Measurements from ENCODE around the gene EPC1.
"Not testable (repeated sequence)": the region's sequence is repeated elsewhere in the genome, so short reads cannot be mapped to it uniquely, and the experiment has no call there.

Gene EPC1

DNA sequence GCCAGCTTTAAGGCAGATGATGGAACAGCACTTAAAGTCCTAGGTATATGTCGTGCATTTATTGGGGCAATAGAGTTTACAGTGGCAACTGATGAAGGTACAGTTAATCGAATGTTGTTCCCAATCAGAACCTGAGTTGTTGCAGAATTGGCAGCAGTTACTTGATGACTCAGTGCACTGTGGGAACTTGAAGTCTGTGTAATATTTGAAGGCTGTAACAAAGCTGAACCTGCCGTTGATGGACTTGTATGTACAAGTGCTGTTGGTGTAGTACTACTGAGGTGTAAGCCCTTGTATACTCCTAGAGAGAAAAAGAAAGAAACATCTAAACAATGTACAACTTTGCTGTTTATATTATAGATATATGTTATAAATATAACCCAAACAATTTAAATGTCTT, 75.3 kb downstream of the EPC1 start:
- no peak for DNase-seq

- DNase-seq: no peak
Measured at GRCh38 chr10:32269343-32270100, 77.4 kb downstream of the EPC1 start.

- no peak for DNase-seq
Measured at GRCh38 chr10:32268788-32269187, 78.2 kb downstream of the EPC1 start.

GRCh38 chr10:32266979-32267378, 80.0 kb downstream of the EPC1 start:
- DNase-seq: no peak

GRCh38 chr10:32266566-32266965, 80.4 kb downstream of the EPC1 start:
- no peak for DNase-seq

DNA sequence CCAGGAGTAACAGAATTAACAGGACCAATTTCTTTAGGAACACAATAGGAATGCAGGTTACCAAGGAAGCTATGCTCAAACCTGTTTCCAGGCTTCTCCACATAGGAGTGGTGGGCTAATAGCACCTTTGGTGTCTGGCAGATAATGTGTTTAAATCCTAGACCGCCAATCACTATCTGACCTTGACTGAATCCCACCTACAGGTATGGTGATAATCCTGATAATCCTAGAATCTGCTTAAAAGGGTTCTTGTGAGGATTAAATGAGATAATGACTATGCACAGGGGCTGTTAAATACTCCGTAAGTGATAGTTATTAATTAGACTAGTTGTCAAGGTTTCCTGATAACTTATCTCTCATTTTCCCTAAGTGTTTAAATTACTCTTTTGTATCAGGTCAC, 81.2 kb downstream of the EPC1 start:
- no peak for DNase-seq

- DNase-seq: no peak
Measured at GRCh38 chr10:32263300-32263699, 83.7 kb downstream of the EPC1 start.

- no peak for DNase-seq
Measured at GRCh38 chr10:32259551-32259950, 87.4 kb downstream of the EPC1 start.

GRCh38 chr10:32256613-32257437, 90.1 kb downstream of the EPC1 start:
- peak; percentile 71 for DNase-seq

DNA sequence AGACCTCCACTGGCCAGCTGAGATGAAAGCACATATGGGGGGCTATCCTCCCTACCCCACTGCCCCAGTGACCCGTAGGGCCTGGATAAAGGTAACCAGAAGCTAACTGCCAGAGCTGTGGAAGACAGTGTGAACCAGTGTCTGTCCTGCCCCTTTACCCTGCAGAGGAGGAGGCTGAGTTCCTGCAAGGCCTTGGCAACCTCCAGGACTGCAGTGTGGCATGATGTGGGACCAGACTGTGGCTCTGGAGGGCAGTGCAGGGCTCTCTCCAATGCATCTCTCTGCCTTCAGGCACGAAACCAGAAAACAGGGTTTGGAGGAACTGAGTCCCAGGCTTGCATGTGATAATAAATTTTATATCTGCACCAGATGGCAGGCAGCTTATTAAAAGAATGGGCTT, 93.1 kb downstream of the EPC1 start:
- DNase-seq: no peak

GRCh38 chr10:32253276-32253675, 93.7 kb downstream of the EPC1 start:
- no peak for DNase-seq

DNA sequence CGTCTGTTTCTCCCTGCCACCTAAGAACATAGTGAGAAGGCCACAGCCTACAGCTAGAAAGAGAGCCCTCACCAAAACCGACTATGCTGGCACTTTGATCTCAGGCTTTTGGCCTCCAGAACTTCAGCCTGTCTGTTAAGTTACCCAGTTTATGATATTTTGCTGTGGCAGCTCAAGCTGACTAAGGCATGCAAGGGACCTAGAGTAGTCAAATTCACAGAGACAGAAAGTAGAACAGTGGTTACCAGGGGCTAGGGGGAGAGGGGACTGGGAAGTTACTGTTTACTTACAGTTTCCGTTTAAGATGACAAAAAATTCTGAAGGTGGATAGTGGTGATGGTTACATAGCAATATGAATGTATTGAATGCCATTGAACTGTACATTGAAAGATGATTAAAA, 96.5 kb downstream of the EPC1 start:
- not testable (repeated sequence) for DNase-seq

DNA sequence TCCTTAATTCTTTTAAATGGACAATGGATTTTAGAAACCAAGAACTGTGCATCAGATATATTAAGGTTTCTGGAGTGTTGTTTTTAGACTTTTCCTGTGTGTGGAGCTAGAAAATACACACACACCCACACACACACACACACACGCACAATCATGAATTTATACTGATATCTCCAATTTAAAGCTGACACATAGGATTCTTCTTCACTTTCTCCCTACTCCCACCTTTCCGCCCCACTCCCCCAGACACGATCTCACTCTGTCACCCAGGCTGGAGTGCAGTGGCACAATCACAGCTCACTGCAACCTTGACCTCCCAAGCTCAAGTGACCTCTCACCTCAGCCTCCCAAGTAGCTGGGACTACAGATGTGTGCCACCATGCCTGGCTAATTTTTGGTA, 100.3 kb downstream of the EPC1 start:
- DNase-seq: no peak

DNA sequence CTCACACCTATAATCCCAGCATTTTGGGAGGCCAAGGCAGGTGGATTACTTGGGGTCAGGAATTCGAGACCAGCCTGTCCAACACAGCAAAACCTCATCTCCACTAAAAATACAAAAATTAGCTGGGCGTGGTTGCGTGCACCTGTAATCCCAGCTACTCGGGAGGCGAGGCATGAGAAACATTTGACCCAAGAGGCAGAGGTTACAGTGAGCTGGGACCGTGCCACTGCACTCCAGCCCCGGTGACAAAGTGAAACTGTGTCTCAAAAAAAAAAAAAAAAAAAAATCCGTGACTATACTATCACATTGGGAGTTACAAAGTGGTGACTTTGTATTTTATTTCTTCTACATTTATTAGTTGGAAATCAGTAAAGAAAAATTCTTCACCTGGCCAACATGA, 101.2 kb downstream of the EPC1 start:
- no peak for DNase-seq

DNA sequence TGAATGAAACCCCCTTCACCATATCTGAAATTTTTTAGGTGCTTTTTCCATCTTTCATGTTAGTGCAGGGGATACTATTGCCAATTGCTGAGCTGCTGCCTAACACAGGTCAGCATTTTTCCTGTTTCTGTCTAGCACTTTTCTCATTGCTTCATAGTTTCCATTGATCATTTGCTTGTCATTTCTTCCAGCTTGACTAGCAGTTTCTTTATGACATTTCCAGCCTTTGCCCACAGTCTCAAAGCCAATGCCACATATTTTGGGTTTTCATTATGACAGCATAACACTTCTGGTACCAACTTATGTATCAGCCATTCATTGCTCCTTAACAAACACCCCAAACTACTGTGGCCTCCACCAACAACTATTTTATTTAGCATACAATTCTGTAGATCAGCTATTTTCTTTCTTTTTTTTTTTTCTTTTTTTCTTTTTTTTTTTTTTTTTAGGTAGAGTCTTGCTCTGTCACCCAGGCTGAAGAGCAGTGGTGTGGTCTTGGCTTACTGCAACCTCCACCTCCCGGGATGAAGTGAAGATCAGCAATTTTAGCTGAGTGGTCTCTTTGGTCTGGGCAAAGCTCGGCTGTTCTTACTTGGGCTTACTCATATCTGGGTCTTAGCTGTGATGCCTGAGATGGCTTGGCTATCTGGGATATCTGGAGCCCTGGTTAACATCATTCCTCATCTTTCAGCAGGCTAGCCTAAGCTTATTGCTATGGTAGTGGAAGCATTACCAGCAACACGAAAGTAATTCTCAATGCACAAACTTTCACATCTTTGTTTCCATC, 102.3 kb downstream of the EPC1 start:
- DNase-seq: peak; percentile 6

GRCh38 chr10:32244011-32244410, 102.9 kb downstream of the EPC1 start:
- DNase-seq: no peak

DNA sequence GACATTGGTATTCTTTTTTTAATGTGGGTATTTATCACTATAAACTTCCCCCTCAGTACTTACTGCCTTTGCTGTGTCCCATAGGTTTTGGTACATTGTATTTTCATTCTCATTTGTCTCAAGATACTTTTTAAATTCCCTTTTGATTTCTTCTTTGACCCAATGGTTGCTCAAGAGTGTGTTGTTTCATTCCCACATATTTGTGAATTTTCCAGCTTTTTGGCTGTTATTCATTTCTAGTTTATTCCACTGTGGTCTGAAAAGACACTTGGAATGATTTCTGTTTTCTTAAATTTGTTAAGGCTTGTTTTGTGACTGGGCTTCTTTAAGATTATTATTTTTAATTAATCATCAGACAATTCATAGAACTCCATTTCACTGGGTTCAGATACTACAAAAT, 105.0 kb downstream of the EPC1 start:
- no peak for DNase-seq

DNA sequence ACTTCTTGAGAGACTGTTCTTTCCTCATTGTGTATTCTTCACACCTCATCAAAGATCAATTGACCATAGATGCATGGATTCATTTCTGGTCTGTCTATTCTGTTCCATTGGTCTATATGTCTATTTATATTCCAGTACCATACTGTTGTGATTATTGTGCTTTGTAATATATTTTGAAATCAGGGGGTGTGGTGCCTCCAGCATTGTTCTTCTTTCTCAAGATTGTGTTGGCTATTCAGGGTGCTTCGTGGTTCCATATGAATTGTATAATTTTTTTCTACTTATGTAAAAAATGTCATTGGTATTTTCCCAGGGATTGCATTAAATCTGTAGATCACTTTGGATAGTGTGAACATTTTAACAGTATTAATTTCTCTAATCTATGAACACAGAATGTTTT, 106.5 kb downstream of the EPC1 start:
- DNase-seq: no peak

GRCh38 chr10:32239769-32240168, 107.2 kb downstream of the EPC1 start:
- peak; percentile 62 for DNase-seq

GRCh38 chr10:32237644-32238345, 109.2 kb downstream of the EPC1 start:
- no peak for DNase-seq

GRCh38 chr10:32234471-32234870, 112.5 kb downstream of the EPC1 start:
- no peak for DNase-seq

GRCh38 chr10:32233375-32233774, 113.6 kb downstream of the EPC1 start:
- not testable (repeated sequence) for DNase-seq

- no peak for DNase-seq
Measured at GRCh38 chr10:32232378-32232777, 114.6 kb downstream of the EPC1 start.

Measured in suppressor macrophage treated with lipopolysaccharide for 4 hours (primary cell).